ENCODE data around the gene ASAP3.

- TF ChIP-seq ELK1 (IDR thresholded peaks at IDR 0.05; ENCODE audit: low read depth, low read length) (no peak), CTCF (IDR thresholded peaks at IDR 0.05) (no peak), RFX5 (IDR thresholded peaks at IDR 0.05) (no peak), PHF8 (IDR thresholded peaks at IDR 0.05; ENCODE audit: borderline replicate concordance, low read depth) (no peak), POLR2A (IDR thresholded peaks at IDR 0.05; ENCODE audit: low read length) (no peak), HMGXB4 (CRISPR knock-in tag; IDR thresholded peaks at IDR 0.05; ENCODE audit: borderline replicate concordance) (no peak), KDM1A (IDR thresholded peaks at IDR 0.05; ENCODE audit: low read depth) (no peak), HDAC2 (IDR thresholded peaks at IDR 0.05) (no peak), CEBPB (IDR thresholded peaks at IDR 0.05) (no peak), MAFK (IDR thresholded peaks at IDR 0.05; ENCODE audit: partially characterized antibody) (no peak), USF2 (IDR thresholded peaks at IDR 0.05) (no peak), CHD4 (IDR thresholded peaks at IDR 0.05; ENCODE audit: borderline replicate concordance) (no peak), ZC3H11A (IDR thresholded peaks at IDR 0.05) (no peak), MAX (IDR thresholded peaks at IDR 0.05) (no peak)
Measured at GRCh38 chr1:23531562-23532094, 47.6 kb upstream of the ASAP3 start.

All from A549 (cell line).